Hematopoietic multipotent progenitor cell (in vitro differentiated cells): ENCODE data around the gene SPATA31D3. TPM values are rescaled to one million over a fixed set of nuclear protein-coding genes. Genes with fewer than 3 reads are reported as not detected.
"Not testable (repeated sequence)": the region's sequence is repeated elsewhere in the genome, so short reads cannot be mapped to it uniquely, and the experiment has no call there.

ENCODE experiments used
- DNase-seq, 3 donors: peaks; one replicate each; pipeline ENCODE4 v3.0.0-alpha.2; 2011 to 2015; ENCODE audit warnings: low read depth in 2 of 3, low spot score in 2 of 3
- total RNA-seq: library from RNA; depleted of rRNA; stranded (reverse); fragments of >200 nt; gene quantifications from one replicate; pipeline ENCODE4 v1.2.3, GENCODE V29; 2012

SPATA31D3 gene
- total RNA-seq, 1 donor: not detected

GRCh38 chr9:81976351-81976750 lies 33.1 kb downstream of the SPATA31D3 start:
- no peak for DNase-seq

- no peak for DNase-seq
Observed at GRCh38 chr9:81979196-81979595, 35.9 kb downstream of the SPATA31D3 start.

- no peak for DNase-seq
Observed at GRCh38 chr9:81980568-81980967, 37.3 kb downstream of the SPATA31D3 start.

- no peak for DNase-seq
Observed at GRCh38 chr9:81981883-81982282, 38.6 kb downstream of the SPATA31D3 start.

GRCh38 chr9:81984928-81985327 lies 41.6 kb downstream of the SPATA31D3 start:
- DNase-seq: no peak

GRCh38 chr9:81986051-81986450 lies 42.8 kb downstream of the SPATA31D3 start:
- DNase-seq: no peak

- DNase-seq: not testable (repeated sequence)
Observed at GRCh38 chr9:81988472-81988871, 45.2 kb downstream of the SPATA31D3 start, which contains the start of gene SPATA31D1. Gene SPATA31D1 (plus strand): TSS chr9:81988772. CDS start chr9:81988819, 47 bp downstream.

GRCh38 chr9:81989700-81990099 lies 46.4 kb downstream of the SPATA31D3 start:
- no peak for DNase-seq

- no peak for DNase-seq
Observed at GRCh38 chr9:81993656-81994055, 50.4 kb downstream of the SPATA31D3 start.

Other genes starting within 250 kb of the SPATA31D3 start
- not detected for gene SPATA31D4, start 15.1 kb upstream of the SPATA31D3 start, total RNA-seq
- gene SPATA31D1, start 45.3 kb downstream of the SPATA31D3 start, total RNA-seq: not detected